Osteoblast (primary cell): ENCODE data around the gene HMGXB3. TPM values are rescaled to one million over a fixed set of nuclear protein-coding genes. Genes with fewer than 3 reads are reported as not detected.

ENCODE experiments used
- DNase-seq: peaks from one replicate; pipeline ENCODE4 v3.0.0; 2011; ENCODE audit warnings: low spot score, mixed read lengths; ENCODE audit not compliant: insufficient read length; ENCODE audit errors: missing footprints
- H2AFZ ChIP-seq: 2 replicates; pipeline ENCODE4 v1.6.0; 2011; ENCODE audit warnings: mild to moderate bottlenecking, low read length
- H3K27ac ChIP-seq: 2 replicates; pipeline ENCODE4 v1.5.1; 2011; ENCODE audit warnings: mild to moderate bottlenecking, low read depth, low read length, moderate library complexity
- H3K27me3 ChIP-seq: 2 replicates; pipeline ENCODE4 v1.6.0; 2012; ENCODE audit warnings: mild to moderate bottlenecking, control low read depth, inconsistent platforms, low read length, moderate library complexity; ENCODE audit not compliant: insufficient read depth
- H3K36me3 ChIP-seq: 2 replicates; pipeline ENCODE4 v1.5.1; 2011; ENCODE audit warnings: mild to moderate bottlenecking, low read length, control low read depth, moderate library complexity; ENCODE audit not compliant: insufficient read depth
- H3K4me1 ChIP-seq: 2 replicates; pipeline ENCODE4 v1.5.1; 2011; ENCODE audit warnings: mild to moderate bottlenecking, low read length, control low read depth, moderate library complexity; ENCODE audit not compliant: insufficient read depth
- H3K4me2 ChIP-seq: 2 replicates; pipeline ENCODE4 v1.6.0; 2011; ENCODE audit warnings: mild to moderate bottlenecking, low read length; ENCODE audit not compliant: insufficient read depth
- H3K4me3 ChIP-seq: fragments of 200-600 bp; sonication (generic); 3 replicates; pipeline ENCODE4 v1.5.1; 2012; ENCODE audit warnings: mild to moderate bottlenecking, low read length, inconsistent platforms; ENCODE audit not compliant: insufficient read depth
- H3K79me2 ChIP-seq: 2 replicates; pipeline ENCODE4 v1.6.0; 2012; ENCODE audit warnings: mild to moderate bottlenecking, low read length, control low read depth, inconsistent platforms; ENCODE audit not compliant: insufficient read depth
- H3K9me3 ChIP-seq: 2 replicates; pipeline ENCODE4 v1.5.1; 2011; ENCODE audit warnings: low read depth, low read length, control low read depth
- H4K20me1 ChIP-seq: 2 replicates; pipeline ENCODE4 v1.6.0; 2012; ENCODE audit warnings: mild to moderate bottlenecking, low read length, control low read depth; ENCODE audit not compliant: insufficient read depth
- total RNA-seq: library from RNA; depleted of rRNA; stranded (reverse); fragments of >200 nt; gene quantifications from 2 replicates; pipeline ENCODE4 v1.2.3, GENCODE V29; 2012
- TF ChIP-seq, protein P1 (sequence below): IDR thresholded peaks from 2 replicates; pipeline ENCODE4 v1.5.1; 2011; ENCODE audit warnings: mild to moderate bottlenecking, low read depth, low read length, moderate library complexity; ENCODE audit errors: extremely low read depth

Gene HMGXB3
- total RNA-seq, 1 donor = 54.3 TPM

GRCh38 chr5:149996205-149996890 lies 4.2 kb upstream of the HMGXB3 start:
- no peak overlapping the region for H3K4me3 ChIP-seq
- H3K27me3 ChIP-seq = no peaks in the 10 kb centered on the region
- H3K9me3 ChIP-seq = no peaks in the 10 kb centered on the region
- H3K36me3 ChIP-seq = peaks cover 15% of the 10 kb centered on the region
- no peak overlapping the region for H3K27ac ChIP-seq
- peaks cover 3% of the 10 kb centered on the region for H4K20me1 ChIP-seq
- H3K79me2 ChIP-seq = peaks cover 31% of the 10 kb centered on the region
- peaks cover 17% of the 10 kb centered on the region for H3K4me1 ChIP-seq
- no peak for DNase-seq
- H3K4me2 ChIP-seq = no peak overlapping the region
- TF ChIP-seq, protein P1, sequence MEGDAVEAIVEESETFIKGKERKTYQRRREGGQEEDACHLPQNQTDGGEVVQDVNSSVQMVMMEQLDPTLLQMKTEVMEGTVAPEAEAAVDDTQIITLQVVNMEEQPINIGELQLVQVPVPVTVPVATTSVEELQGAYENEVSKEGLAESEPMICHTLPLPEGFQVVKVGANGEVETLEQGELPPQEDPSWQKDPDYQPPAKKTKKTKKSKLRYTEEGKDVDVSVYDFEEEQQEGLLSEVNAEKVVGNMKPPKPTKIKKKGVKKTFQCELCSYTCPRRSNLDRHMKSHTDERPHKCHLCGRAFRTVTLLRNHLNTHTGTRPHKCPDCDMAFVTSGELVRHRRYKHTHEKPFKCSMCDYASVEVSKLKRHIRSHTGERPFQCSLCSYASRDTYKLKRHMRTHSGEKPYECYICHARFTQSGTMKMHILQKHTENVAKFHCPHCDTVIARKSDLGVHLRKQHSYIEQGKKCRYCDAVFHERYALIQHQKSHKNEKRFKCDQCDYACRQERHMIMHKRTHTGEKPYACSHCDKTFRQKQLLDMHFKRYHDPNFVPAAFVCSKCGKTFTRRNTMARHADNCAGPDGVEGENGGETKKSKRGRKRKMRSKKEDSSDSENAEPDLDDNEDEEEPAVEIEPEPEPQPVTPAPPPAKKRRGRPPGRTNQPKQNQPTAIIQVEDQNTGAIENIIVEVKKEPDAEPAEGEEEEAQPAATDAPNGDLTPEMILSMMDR = no peak
- H2AFZ ChIP-seq = no peak overlapping the region

- H3K4me3 ChIP-seq = no peak overlapping the region
- peaks cover 12% of the 10 kb centered on the region for H4K20me1 ChIP-seq
- TF ChIP-seq, protein P1 = no peak
- H3K79me2 ChIP-seq = peaks cover 51% of the 10 kb centered on the region
- peaks cover 33% of the 10 kb centered on the region for H3K4me1 ChIP-seq
- no peak overlapping the region for H2AFZ ChIP-seq
- H3K4me2 ChIP-seq = no peak overlapping the region
- H3K27me3 ChIP-seq = no peaks in the 10 kb centered on the region
- no peak for DNase-seq
- no peaks in the 10 kb centered on the region for H3K9me3 ChIP-seq
- H3K36me3 ChIP-seq = peaks cover 15% of the 10 kb centered on the region
- H3K27ac ChIP-seq = no peak overlapping the region
These were observed 2.3 kb upstream of the HMGXB3 start for GRCh38 chr5:149998281-149998680.

DNA sequence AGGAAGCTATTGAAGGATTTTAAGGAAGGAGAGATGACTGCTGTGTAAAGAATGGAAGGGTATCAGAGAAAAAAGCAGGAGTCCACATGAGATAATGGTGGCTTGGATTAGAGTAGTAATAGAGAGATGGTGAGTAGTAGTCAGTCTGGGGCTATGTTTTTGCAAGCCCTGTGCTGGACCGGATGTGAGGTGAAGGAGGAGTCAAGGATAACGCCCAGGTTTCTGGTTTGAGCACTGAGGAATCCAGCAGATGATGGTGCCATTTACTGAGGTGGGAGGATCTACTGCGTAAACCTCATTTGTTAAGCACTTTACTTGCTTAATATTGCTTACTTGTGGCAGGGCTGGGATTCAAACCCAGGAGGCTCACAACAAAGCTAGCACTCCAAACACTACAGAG lies 1.2 kb upstream of the HMGXB3 start:
- Histone ChIP-seq H3K4me3 (peak overlapping the region; percentile 89), H2AFZ (no peak overlapping the region), H4K20me1 (peaks cover 12% of the 10 kb centered on the region), H3K79me2 (peaks cover 61% of the 10 kb centered on the region), H3K9me3 (no peaks in the 10 kb centered on the region), H3K27me3 (no peaks in the 10 kb centered on the region), H3K36me3 (peaks cover 16% of the 10 kb centered on the region), H3K27ac (peak overlapping the region; percentile 91), H3K4me1 (peaks cover 33% of the 10 kb centered on the region), H3K4me2 (peak overlapping the region; percentile 99)
- TF ChIP-seq, protein P1 = no peak
- DNase-seq = no peak

DNA sequence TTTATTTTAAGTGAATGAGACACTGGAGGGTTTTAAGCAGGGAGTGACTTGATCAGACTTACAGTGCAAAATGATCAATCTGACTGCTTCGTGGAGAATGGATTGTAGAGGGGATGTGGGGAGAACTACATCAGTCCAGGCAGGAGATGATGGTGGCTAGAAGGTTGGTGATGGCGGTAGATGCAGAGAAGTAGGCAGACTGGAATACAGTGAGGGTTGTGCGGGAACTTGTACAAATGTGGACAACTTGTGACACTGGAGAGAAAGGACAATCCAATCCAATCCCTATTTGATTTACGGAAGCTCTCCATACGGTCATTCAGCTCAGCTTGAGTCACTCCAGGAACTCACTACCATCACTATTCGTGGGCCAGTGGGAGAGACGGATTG lies 678 bp upstream of the HMGXB3 start:
- Histone ChIP-seq H3K4me2 (peak overlapping the region; percentile 99), H3K27me3 (no peaks in the 10 kb centered on the region), H3K4me1 (peaks cover 30% of the 10 kb centered on the region), H3K79me2 (peaks cover 66% of the 10 kb centered on the region), H3K27ac (peak overlapping the region; percentile 91), H3K36me3 (peaks cover 21% of the 10 kb centered on the region), H2AFZ (peak overlapping the region; percentile 87), H3K4me3 (peak overlapping the region; percentile 89), H4K20me1 (peaks cover 16% of the 10 kb centered on the region), H3K9me3 (no peaks in the 10 kb centered on the region)
- TF ChIP-seq, protein P1 = no peak
- no peak for DNase-seq
